ENCODE data around the gene ZKSCAN2. TPM values are rescaled to one million over a fixed set of nuclear protein-coding genes. Genes with fewer than 3 reads are reported as not detected.

Gene ZKSCAN2
- total and polyA plus RNA-seq, 9 of the 15 experiments (the other 6 are each of a cell fraction or from before 2014, with no cell fraction given): 1.3 to 9.5 (median 4.2) TPM

DNA sequence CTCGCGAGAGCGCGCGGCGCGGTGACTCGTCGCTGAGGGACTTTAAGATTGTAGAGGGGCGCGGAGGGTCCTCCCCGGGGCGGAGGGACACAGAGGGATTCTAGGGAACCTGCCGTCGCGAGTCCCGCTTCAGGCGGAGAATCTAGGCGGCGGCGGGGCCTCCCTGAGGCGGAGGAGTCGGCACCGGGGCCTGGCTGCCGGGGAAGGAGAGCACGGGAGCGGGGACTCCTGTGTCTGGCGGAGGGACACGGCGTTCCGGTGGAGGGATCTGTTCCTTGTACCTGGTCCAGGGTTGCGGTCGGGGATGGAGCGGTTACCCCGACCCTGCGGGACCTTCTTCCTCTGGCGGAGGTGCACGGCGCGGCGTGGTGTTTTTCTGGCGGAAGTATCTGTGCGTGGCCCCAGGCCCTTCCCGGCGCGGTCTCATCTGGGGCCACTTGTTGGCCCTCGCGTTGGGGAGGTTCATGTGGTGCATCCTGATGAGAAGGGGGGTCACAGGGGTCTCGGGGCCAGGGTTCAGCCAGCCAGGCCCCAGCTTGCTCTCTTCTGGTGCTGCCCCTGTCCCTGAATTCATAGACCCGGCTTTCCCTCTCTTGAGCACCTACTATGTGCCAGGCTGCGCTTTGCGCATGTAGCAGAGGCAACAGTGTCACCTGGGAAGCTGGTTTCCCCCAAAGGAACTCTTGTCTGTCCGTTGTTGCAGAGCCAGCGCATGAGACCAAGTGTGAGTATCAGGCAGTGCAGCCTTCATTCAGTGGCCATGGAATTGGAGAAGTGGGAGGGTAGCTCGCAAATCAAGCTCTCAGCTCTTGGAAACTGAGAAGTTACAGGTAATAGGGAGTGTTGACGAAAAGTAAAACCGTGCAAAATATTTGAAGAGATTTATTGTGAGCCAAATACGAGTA lies 563 bp upstream of the ZKSCAN2 start (continued):
- TF ChIP-seq ZNF398 (CRISPR knock-in tag; IDR thresholded peaks at IDR 0.05): no peak
- no peak for TF ChIP-seq ZNF12 (CRISPR knock-in tag; IDR thresholded peaks at IDR 0.05)
- TF ChIP-seq ZNF79 (CRISPR knock-in tag; IDR thresholded peaks at IDR 0.05; ENCODE audit: low read depth): no peak
- TF ChIP-seq, protein P1, sequence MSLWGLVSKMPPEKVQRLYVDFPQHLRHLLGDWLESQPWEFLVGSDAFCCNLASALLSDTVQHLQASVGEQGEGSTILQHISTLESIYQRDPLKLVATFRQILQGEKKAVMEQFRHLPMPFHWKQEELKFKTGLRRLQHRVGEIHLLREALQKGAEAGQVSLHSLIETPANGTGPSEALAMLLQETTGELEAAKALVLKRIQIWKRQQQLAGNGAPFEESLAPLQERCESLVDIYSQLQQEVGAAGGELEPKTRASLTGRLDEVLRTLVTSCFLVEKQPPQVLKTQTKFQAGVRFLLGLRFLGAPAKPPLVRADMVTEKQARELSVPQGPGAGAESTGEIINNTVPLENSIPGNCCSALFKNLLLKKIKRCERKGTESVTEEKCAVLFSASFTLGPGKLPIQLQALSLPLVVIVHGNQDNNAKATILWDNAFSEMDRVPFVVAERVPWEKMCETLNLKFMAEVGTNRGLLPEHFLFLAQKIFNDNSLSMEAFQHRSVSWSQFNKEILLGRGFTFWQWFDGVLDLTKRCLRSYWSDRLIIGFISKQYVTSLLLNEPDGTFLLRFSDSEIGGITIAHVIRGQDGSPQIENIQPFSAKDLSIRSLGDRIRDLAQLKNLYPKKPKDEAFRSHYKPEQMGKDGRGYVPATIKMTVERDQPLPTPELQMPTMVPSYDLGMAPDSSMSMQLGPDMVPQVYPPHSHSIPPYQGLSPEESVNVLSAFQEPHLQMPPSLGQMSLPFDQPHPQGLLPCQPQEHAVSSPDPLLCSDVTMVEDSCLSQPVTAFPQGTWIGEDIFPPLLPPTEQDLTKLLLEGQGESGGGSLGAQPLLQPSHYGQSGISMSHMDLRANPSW (CRISPR knock-in tag; IDR thresholded peaks at IDR 0.05): 0 out of 2 replicates have a peak, but pooled peaks have one; percentile 31
- TF ChIP-seq, protein P2, sequence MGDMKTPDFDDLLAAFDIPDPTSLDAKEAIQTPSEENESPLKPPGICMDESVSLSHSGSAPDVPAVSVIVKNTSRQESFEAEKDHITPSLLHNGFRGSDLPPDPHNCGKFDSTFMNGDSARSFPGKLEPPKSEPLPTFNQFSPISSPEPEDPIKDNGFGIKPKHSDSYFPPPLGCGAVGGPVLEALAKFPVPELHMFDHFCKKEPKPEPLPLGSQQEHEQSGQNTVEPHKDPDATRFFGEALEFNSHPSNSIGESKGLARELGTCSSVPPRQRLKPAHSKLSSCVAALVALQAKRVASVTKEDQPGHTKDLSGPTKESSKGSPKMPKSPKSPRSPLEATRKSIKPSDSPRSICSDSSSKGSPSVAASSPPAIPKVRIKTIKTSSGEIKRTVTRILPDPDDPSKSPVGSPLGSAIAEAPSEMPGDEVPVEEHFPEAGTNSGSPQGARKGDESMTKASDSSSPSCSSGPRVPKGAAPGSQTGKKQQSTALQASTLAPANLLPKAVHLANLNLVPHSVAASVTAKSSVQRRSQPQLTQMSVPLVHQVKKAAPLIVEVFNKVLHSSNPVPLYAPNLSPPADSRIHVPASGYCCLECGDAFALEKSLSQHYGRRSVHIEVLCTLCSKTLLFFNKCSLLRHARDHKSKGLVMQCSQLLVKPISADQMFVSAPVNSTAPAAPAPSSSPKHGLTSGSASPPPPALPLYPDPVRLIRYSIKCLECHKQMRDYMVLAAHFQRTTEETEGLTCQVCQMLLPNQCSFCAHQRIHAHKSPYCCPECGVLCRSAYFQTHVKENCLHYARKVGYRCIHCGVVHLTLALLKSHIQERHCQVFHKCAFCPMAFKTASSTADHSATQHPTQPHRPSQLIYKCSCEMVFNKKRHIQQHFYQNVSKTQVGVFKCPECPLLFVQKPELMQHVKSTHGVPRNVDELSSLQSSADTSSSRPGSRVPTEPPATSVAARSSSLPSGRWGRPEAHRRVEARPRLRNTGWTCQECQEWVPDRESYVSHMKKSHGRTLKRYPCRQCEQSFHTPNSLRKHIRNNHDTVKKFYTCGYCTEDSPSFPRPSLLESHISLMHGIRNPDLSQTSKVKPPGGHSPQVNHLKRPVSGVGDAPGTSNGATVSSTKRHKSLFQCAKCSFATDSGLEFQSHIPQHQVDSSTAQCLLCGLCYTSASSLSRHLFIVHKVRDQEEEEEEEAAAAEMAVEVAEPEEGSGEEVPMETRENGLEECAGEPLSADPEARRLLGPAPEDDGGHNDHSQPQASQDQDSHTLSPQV (IDR thresholded peaks at IDR 0.05): no peak; the same call in 1 of the 2 replicates
- TF ChIP-seq JUNB (CRISPR knock-in tag; conservative IDR thresholded peaks at IDR 0.05): no peak
- peak; percentile 56; the same call in 1 of the 2 replicates for TF ChIP-seq POLR2AphosphoS5 (IDR thresholded peaks at IDR 0.05; ENCODE audit: control insufficient read depth, insufficient read depth, low read depth, low read length)
- no peak for TF ChIP-seq TSC22D4 (tag; IDR thresholded peaks at IDR 0.05)
- TF ChIP-seq ATF1 (CRISPR knock-in tag; IDR thresholded peaks at IDR 0.05): peak; percentile 10; the same call in 1 of the 2 replicates
- TF ChIP-seq ATF1 (tag; IDR thresholded peaks at IDR 0.05): peak; percentile 85
- TF ChIP-seq ZNF212 (CRISPR knock-in tag; IDR thresholded peaks at IDR 0.05): no peak
- TF ChIP-seq, protein P3, sequence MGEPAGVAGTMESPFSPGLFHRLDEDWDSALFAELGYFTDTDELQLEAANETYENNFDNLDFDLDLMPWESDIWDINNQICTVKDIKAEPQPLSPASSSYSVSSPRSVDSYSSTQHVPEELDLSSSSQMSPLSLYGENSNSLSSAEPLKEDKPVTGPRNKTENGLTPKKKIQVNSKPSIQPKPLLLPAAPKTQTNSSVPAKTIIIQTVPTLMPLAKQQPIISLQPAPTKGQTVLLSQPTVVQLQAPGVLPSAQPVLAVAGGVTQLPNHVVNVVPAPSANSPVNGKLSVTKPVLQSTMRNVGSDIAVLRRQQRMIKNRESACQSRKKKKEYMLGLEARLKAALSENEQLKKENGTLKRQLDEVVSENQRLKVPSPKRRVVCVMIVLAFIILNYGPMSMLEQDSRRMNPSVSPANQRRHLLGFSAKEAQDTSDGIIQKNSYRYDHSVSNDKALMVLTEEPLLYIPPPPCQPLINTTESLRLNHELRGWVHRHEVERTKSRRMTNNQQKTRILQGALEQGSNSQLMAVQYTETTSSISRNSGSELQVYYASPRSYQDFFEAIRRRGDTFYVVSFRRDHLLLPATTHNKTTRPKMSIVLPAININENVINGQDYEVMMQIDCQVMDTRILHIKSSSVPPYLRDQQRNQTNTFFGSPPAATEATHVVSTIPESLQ (CRISPR knock-in tag; IDR thresholded peaks at IDR 0.05): no peak
- peak; percentile 89 for TF ChIP-seq PHF8 (IDR thresholded peaks at IDR 0.05; ENCODE audit: borderline replicate concordance, low read length)
- no peak; the same call in 1 of the 2 replicates for TF ChIP-seq MAX (CRISPR knock-in tag; IDR thresholded peaks at IDR 0.05)
- TF ChIP-seq NCOA6 (IDR thresholded peaks at IDR 0.05): peak; percentile 71
